ENCODE results near the gene RPL10.

The RPL10 gene

DNA sequence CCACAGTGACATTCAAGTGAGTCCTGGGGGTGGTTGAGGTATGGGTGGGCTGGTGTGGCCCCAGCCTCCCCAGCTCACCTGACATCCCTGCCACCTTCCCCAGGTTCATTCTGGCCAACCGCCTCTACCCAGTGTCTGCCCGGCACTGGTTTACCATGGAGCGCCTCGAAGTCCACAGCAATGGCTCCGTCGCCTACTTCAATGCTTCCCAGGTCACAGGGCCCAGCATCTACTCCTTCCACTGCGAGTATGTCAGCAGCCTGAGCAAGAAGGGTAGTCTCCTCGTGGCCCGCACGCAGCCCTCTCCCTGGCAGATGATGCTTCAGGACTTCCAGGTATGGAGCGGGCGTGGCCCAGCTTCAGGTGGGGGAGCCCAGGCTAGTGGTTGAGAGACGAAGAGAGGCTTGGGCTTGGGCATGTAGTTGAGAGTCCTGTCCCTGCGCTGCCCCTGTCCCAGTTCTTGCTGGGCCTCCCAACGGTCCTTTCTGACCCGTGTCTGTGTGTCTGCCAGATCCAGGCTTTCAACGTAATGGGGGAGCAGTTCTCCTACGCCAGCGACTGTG lies 37.1 kb downstream of the RPL10 start:
- H3K36me3 Mint-ChIP-seq (ENCODE audit: low read depth): peaks cover 11% of the 10 kb centered on the region
- H3K27ac Mint-ChIP-seq: no peak overlapping the region
- H3K27me3 Mint-ChIP-seq (ENCODE audit: low read depth): no peaks in the 10 kb centered on the region
- no peaks in the 10 kb centered on the region for H3K9me3 Mint-ChIP-seq
- H3K4me3 Mint-ChIP-seq: no peak overlapping the region
- peaks cover 17% of the 10 kb centered on the region for H3K4me1 Mint-ChIP-seq (ENCODE audit: low read depth)

DNA sequence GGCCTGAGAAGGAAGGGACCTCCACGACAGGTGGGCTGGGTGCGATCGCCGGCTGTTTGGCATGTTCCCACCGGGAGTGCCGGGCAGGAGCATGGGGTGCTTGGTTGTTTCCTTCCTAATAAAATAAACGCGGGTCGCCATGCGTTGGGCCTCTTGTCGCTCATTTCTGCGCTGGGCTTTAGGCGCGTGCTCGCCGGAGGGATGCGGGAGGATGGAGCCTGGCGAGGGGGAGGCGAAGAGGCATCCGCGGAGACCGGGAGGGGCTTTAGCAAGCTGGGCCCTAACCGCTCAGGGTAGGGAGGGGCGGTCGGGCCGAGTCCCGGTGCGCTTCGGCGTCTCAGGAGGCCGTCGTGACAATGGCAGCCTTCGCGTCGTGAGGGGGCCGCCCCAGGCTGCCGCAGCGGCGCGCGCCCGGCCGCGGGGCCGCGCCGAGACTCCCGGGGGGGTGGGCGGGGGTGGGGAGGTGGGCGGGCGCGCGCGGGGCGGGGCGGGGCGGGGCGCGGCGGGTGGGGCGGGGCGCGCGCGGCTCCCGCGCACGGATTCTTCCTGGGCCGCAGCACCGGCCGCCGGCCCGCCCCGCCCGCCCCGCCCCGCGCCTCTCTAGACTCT lies 38.3 kb downstream of the RPL10 start:
- peaks cover 6% of the 10 kb centered on the region for H3K36me3 Mint-ChIP-seq (ENCODE audit: low read depth)
- peak overlapping the region; percentile 80 for H3K27ac Mint-ChIP-seq
- H3K27me3 Mint-ChIP-seq (ENCODE audit: low read depth): no peaks in the 10 kb centered on the region
- H3K4me1 Mint-ChIP-seq (ENCODE audit: low read depth): peaks cover 10% of the 10 kb centered on the region
- H3K4me3 Mint-ChIP-seq: peak overlapping the region; percentile 66
- H3K9me3 Mint-ChIP-seq: no peaks in the 10 kb centered on the region

- Mint-ChIP-seq H3K36me3 (ENCODE audit: low read depth) (peaks cover 8% of the 10 kb centered on the region), H3K27ac (peak within 1 kb of the TSS; percentile 80), H3K4me1 (ENCODE audit: low read depth) (peaks cover 15% of the 10 kb centered on the region), H3K9me3 (no peaks in the 10 kb centered on the region), H3K4me3 (peak within 1 kb of the TSS; percentile 84), H3K27me3 (ENCODE audit: low read depth) (no peaks in the 10 kb centered on the region)
These were observed 39.0 kb downstream of the RPL10 start, which contains the start of gene GDI1 for GRCh38 chrX:154436983-154437752. TSS of gene GDI1 (plus strand) at chrX:154437154. CDS start at chrX:154437255, 101 bp downstream.

- peak overlapping the region; percentile 79 for H3K27ac Mint-ChIP-seq
- no peaks in the 10 kb centered on the region for H3K27me3 Mint-ChIP-seq (ENCODE audit: low read depth)
- H3K36me3 Mint-ChIP-seq (ENCODE audit: low read depth): peaks cover 6% of the 10 kb centered on the region
- peak overlapping the region; percentile 84 for H3K4me3 Mint-ChIP-seq
- H3K4me1 Mint-ChIP-seq (ENCODE audit: low read depth): peaks cover 15% of the 10 kb centered on the region
- no peaks in the 10 kb centered on the region for H3K9me3 Mint-ChIP-seq
These were observed 40.1 kb downstream of the RPL10 start for GRCh38 chrX:154437971-154438893.

DNA sequence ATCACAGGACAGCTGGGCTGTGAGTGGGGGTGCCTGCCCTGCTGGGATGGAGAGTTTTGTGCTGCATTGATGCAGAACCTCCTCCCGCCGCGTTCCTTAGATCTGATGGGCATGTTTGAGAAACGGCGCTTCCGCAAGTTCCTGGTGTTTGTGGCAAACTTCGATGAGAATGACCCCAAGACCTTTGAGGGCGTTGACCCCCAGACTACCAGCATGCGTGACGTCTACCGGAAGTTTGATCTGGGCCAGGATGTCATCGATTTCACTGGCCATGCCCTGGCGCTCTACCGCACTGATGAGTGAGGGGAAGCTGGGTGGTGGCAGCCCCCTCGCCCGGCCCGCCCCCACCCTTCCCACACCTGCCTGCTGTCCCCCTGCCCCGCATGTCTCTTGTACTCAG lies 41.7 kb downstream of the RPL10 start:
- H3K27ac Mint-ChIP-seq: no peak overlapping the region
- no peaks in the 10 kb centered on the region for H3K27me3 Mint-ChIP-seq (ENCODE audit: low read depth)
- no peaks in the 10 kb centered on the region for H3K9me3 Mint-ChIP-seq
- H3K36me3 Mint-ChIP-seq (ENCODE audit: low read depth): peaks cover 5% of the 10 kb centered on the region
- peaks cover 15% of the 10 kb centered on the region for H3K4me1 Mint-ChIP-seq (ENCODE audit: low read depth)
- H3K4me3 Mint-ChIP-seq: no peak overlapping the region

- H3K4me3 Mint-ChIP-seq: no peak overlapping the region
- no peaks in the 10 kb centered on the region for H3K27me3 Mint-ChIP-seq (ENCODE audit: low read depth)
- peaks cover 5% of the 10 kb centered on the region for H3K36me3 Mint-ChIP-seq (ENCODE audit: low read depth)
- no peaks in the 10 kb centered on the region for H3K9me3 Mint-ChIP-seq
- H3K4me1 Mint-ChIP-seq (ENCODE audit: low read depth): peaks cover 15% of the 10 kb centered on the region
- H3K27ac Mint-ChIP-seq: no peak overlapping the region
These were observed 42.6 kb downstream of the RPL10 start for GRCh38 chrX:154440623-154441357.

DNA sequence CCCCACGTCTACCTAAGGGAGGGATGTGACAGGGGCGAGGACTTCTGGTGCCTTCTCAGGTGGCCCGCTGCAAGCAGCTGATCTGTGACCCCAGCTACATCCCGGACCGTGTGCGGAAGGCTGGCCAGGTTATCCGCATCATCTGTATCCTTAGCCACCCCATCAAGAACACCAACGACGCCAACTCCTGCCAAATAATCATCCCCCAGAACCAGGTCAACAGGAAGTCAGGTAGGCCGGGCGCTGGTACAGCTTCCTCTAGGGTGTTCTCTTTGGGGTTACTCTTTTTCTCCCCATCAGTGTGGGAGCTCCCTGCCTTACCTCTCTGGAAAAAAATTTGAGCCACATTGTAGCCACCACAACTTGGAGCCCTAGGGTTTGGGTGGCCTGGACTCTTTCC lies 43.4 kb downstream of the RPL10 start:
- peak overlapping the region; percentile 26 for H3K27ac Mint-ChIP-seq
- H3K27me3 Mint-ChIP-seq (ENCODE audit: low read depth): no peaks in the 10 kb centered on the region
- no peaks in the 10 kb centered on the region for H3K9me3 Mint-ChIP-seq
- H3K4me3 Mint-ChIP-seq: no peak overlapping the region
- peaks cover 16% of the 10 kb centered on the region for H3K4me1 Mint-ChIP-seq (ENCODE audit: low read depth)
- H3K36me3 Mint-ChIP-seq (ENCODE audit: low read depth): peaks cover 5% of the 10 kb centered on the region

GRCh38 chrX:154441984-154442707 lies 44.0 kb downstream of the RPL10 start:
- Mint-ChIP-seq H3K9me3 (no peaks in the 10 kb centered on the region), H3K4me3 (no peak overlapping the region), H3K27me3 (ENCODE audit: low read depth) (no peaks in the 10 kb centered on the region), H3K27ac (no peak overlapping the region), H3K4me1 (ENCODE audit: low read depth) (peaks cover 19% of the 10 kb centered on the region), H3K36me3 (ENCODE audit: low read depth) (peaks cover 8% of the 10 kb centered on the region)

GRCh38 chrX:154443479-154443910 lies 45.3 kb downstream of the RPL10 start:
- H3K36me3 Mint-ChIP-seq (ENCODE audit: low read depth): peaks cover 9% of the 10 kb centered on the region
- H3K4me1 Mint-ChIP-seq (ENCODE audit: low read depth): peaks cover 16% of the 10 kb centered on the region
- peak overlapping the region; percentile 77 for H3K4me3 Mint-ChIP-seq
- no peaks in the 10 kb centered on the region for H3K27me3 Mint-ChIP-seq (ENCODE audit: low read depth)
- no peaks in the 10 kb centered on the region for H3K9me3 Mint-ChIP-seq
- peak overlapping the region; percentile 79 for H3K27ac Mint-ChIP-seq

DNA sequence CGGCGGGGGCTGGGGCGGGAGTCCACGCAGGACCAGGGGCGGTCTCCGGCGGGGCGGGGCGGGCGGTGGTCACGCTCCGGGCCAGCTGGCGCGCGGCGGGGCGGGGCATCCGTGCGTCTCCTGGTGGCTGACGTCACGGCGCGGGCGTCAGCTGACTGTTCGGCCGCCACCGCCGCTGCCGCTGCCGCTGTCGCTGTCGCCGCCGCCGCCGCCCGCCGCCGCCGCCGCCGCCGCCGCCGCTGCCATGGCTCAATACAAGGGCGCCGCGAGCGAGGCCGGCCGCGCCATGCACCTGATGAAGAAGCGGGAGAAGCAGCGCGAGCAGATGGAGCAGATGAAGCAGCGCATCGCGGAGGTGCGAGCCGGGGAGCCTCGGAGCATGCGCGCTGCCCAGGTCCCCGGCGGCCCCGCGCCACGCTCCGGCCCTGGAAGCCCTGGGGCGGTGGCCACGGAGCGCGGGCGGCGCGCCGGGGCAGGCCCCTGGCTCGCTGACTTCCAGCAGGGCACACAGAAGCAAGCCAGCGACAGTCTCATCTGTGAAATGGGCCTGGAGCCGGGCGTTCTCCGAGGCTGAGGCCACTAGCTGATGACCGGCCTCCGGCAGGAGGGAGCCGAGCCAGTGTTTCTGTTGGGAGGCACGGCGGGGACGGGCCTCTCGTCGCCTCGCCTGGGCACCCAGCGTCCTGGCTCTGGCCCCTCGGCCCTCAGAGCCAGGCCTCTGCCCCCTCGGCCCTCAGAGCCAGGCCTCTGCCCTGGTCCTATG lies 46.0 kb downstream of the RPL10 start, which contains the start of gene FAM50A:
FAM50A (plus strand) TSS at position 150 of the 763 bp plus-strand sequence; CDS start at position 245, 95 bp downstream.
- peak within 1 kb of the TSS; percentile 77 for H3K4me3 Mint-ChIP-seq
- peaks cover 16% of the 10 kb centered on the region for H3K4me1 Mint-ChIP-seq (ENCODE audit: low read depth)
- H3K36me3 Mint-ChIP-seq (ENCODE audit: low read depth): peaks cover 6% of the 10 kb centered on the region
- H3K27me3 Mint-ChIP-seq (ENCODE audit: low read depth): no peaks in the 10 kb centered on the region
- peak within 1 kb of the TSS; percentile 79 for H3K27ac Mint-ChIP-seq
- H3K9me3 Mint-ChIP-seq: no peaks in the 10 kb centered on the region

DNA sequence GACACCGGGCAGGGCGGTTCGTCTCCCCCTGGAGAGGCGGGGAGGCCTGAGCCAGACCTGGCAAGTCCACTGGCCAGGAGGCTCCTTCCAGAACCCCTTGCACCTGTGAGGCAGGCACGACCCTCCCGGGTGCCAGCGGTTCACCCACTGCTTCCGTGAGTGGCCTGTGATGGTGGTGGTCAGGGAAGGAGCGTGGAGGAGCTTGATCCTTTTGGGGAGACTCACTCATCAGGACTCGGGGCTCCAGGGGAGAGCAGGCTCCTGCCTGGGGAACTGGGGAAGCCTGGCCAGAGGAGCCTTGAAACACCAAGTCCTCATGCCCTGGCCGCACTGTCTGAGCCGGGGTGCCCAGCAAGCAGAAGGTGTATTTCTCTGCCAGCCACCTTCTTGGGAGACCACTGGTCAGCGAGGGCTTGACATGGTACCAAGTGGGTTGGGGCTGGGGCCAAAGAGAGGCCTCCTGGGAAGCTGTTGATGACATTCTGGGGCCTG lies 46.6 kb downstream of the RPL10 start:
- no peaks in the 10 kb centered on the region for H3K9me3 Mint-ChIP-seq
- no peaks in the 10 kb centered on the region for H3K27me3 Mint-ChIP-seq (ENCODE audit: low read depth)
- peak overlapping the region; percentile 25 for H3K4me3 Mint-ChIP-seq
- peaks cover 6% of the 10 kb centered on the region for H3K36me3 Mint-ChIP-seq (ENCODE audit: low read depth)
- H3K4me1 Mint-ChIP-seq (ENCODE audit: low read depth): peaks cover 16% of the 10 kb centered on the region
- H3K27ac Mint-ChIP-seq: no peak overlapping the region

DNA sequence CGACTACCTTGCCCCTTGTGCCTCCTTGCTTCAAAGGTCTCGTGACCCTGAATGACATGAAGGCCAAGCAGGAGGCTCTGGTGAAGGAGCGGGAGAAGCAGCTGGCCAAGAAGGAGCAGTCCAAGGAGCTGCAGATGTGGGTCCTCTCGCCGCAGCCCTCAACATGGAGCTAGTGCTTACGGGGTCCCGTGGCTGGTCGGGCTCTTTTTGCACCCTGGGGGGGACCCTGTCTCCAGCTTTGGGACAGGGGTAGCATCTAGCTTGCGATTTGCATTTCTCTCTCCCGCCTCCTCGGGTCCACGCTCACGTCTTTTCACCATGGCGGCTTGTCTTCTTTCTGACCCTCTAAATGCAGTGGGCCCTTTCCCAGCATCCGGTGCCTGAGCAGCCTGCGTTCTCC lies 47.6 kb downstream of the RPL10 start:
- no peak overlapping the region for H3K27ac Mint-ChIP-seq
- peaks cover 6% of the 10 kb centered on the region for H3K36me3 Mint-ChIP-seq (ENCODE audit: low read depth)
- peaks cover 16% of the 10 kb centered on the region for H3K4me1 Mint-ChIP-seq (ENCODE audit: low read depth)
- no peaks in the 10 kb centered on the region for H3K9me3 Mint-ChIP-seq
- peak overlapping the region; percentile 37 for H3K4me3 Mint-ChIP-seq
- H3K27me3 Mint-ChIP-seq (ENCODE audit: low read depth): no peaks in the 10 kb centered on the region

Measured in T-helper 1 cell treated with Interleukin-12 subunit alpha and Interleukin-12 subunit beta and Interleukin-4 antibody, amounts not matched to agents 30 μg/mL and 1 μg/mL, for 36 hours (primary cell).